H9 (cell line): Measurements from ENCODE around the gene CHTOP. TPM values are rescaled to one million over a fixed set of nuclear protein-coding genes. Genes with fewer than 3 reads are reported as not detected.

Experiments
- DNase-seq: peaks from one replicate; pipeline ENCODE4 v3.0.0-alpha.2; 2017
- H2AFZ ChIP-seq: one replicate; pipeline ENCODE4 v1.6.1; 2013; ENCODE audit warnings: mild to moderate bottlenecking, low read length, control low read depth, moderate library complexity
- H2AK5ac ChIP-seq: 2 replicates; pipeline ENCODE4 v1.6.1; 2013; ENCODE audit warnings: low read length, control low read depth, mixed read lengths; ENCODE audit not compliant: insufficient read length
- H2BK120ac ChIP-seq: one replicate; pipeline ENCODE4 v1.6.1; 2013; ENCODE audit warnings: low read depth, mild to moderate bottlenecking, low read length, control low read depth, inconsistent platforms; ENCODE audit not compliant: poor library complexity, severe bottlenecking
- H2BK12ac ChIP-seq: 2 replicates; pipeline ENCODE4 v1.6.1; 2013; ENCODE audit warnings: low read length, control low read depth, mixed read lengths, low read depth; ENCODE audit not compliant: insufficient read length
- H2BK15ac ChIP-seq: 2 replicates; pipeline ENCODE4 v1.6.1; 2013; ENCODE audit warnings: low read depth, low read length, control low read depth
- H2BK20ac ChIP-seq: one replicate; pipeline ENCODE4 v1.6.1; 2013; ENCODE audit warnings: low read depth, mild to moderate bottlenecking, low read length, control low read depth, inconsistent platforms; ENCODE audit not compliant: poor library complexity, severe bottlenecking
- H2BK5ac ChIP-seq: 2 replicates; pipeline ENCODE4 v1.6.1; 2013; ENCODE audit warnings: low read length, control low read depth, mixed read lengths; ENCODE audit not compliant: insufficient read length
- H3K14ac ChIP-seq: 2 replicates; pipeline ENCODE4 v1.6.1; 2013; ENCODE audit warnings: low read length, control low read depth; ENCODE audit not compliant: insufficient read depth
- H3K18ac ChIP-seq: 2 replicates; pipeline ENCODE4 v1.6.1; 2013; ENCODE audit warnings: low read depth, mild to moderate bottlenecking, mixed read lengths, low read length, control low read depth; ENCODE audit not compliant: insufficient read length
- H3K23ac ChIP-seq: 2 replicates; pipeline ENCODE4 v1.6.1; 2013; ENCODE audit warnings: low read length, control low read depth, mixed read lengths, low read depth; ENCODE audit not compliant: insufficient read length
- H3K23me2 ChIP-seq: 2 replicates; pipeline ENCODE4 v1.6.1; 2013; ENCODE audit warnings: low read depth, mild to moderate bottlenecking, mixed read lengths, low read length, control low read depth; ENCODE audit not compliant: insufficient read length, poor library complexity, severe bottlenecking
- H3K27ac ChIP-seq: 2 replicates; pipeline ENCODE4 v1.5.1; 2013; ENCODE audit warnings: low read length, control low read depth, mixed read lengths, low read depth; ENCODE audit not compliant: insufficient read length
- H3K27me3 ChIP-seq: 2 replicates; pipeline ENCODE4 v1.6.1; 2013; ENCODE audit warnings: low read length, control low read depth, inconsistent platforms; ENCODE audit not compliant: insufficient read depth
- H3K4ac ChIP-seq: 2 replicates; pipeline ENCODE4 v1.6.1; 2013; ENCODE audit warnings: low read depth, mild to moderate bottlenecking, control low read depth, inconsistent platforms, low read length, moderate library complexity
- H3K4me1 ChIP-seq: 2 replicates; pipeline ENCODE4 v1.6.1; 2013; ENCODE audit warnings: low read length, control low read depth, inconsistent platforms; ENCODE audit not compliant: insufficient read depth
- H3K4me2 ChIP-seq: 2 replicates; pipeline ENCODE4 v1.6.1; 2013; ENCODE audit warnings: low read length, control low read depth, mixed read lengths; ENCODE audit not compliant: insufficient read length, insufficient read depth
- H3K56ac ChIP-seq: 2 replicates; pipeline ENCODE4 v1.6.1; 2013; ENCODE audit warnings: low read depth, mild to moderate bottlenecking, mixed read lengths, low read length, control low read depth; ENCODE audit not compliant: insufficient read length
- H3K79me1 ChIP-seq: 2 replicates; pipeline ENCODE4 v1.6.1; 2013; ENCODE audit warnings: low read depth, mild to moderate bottlenecking, moderate library complexity, low read length, control low read depth, inconsistent platforms; ENCODE audit not compliant: insufficient read depth, poor library complexity, severe bottlenecking
- H3K79me2 ChIP-seq: 2 replicates; pipeline ENCODE4 v1.6.1; 2013; ENCODE audit warnings: low read length, control low read depth, inconsistent platforms; ENCODE audit not compliant: insufficient read depth
- H3K9ac ChIP-seq: 2 replicates; pipeline ENCODE4 v1.6.1; 2013; ENCODE audit warnings: low read length, control low read depth, mixed read lengths; ENCODE audit not compliant: insufficient read length; ENCODE audit errors: extremely low read depth
- H3K9me3 ChIP-seq: one replicate; pipeline ENCODE4 v1.6.1; 2013; ENCODE audit warnings: low read depth, low read length, inconsistent platforms; ENCODE audit not compliant: control insufficient read depth
- H3T11ph ChIP-seq: one replicate; pipeline ENCODE4 v1.6.1; 2013; ENCODE audit warnings: mild to moderate bottlenecking, low read length, control low read depth, inconsistent platforms
- H4K20me1 ChIP-seq: one replicate; pipeline ENCODE4 v1.6.1; 2013; ENCODE audit not compliant: control insufficient read depth, insufficient read length, insufficient read depth
- H4K5ac ChIP-seq: 2 replicates; pipeline ENCODE4 v1.6.1; 2013; ENCODE audit warnings: low read depth, mild to moderate bottlenecking, mixed read lengths, low read length, control low read depth; ENCODE audit not compliant: insufficient read length
- H4K8ac ChIP-seq: replicated peaks from 2 replicates; pipeline ENCODE4 v1.6.1; 2013; ENCODE audit warnings: low read length, control low read depth, mixed read lengths, low read depth; ENCODE audit not compliant: insufficient read length
- H4K91ac ChIP-seq: 2 replicates; pipeline ENCODE4 v1.6.1; 2013; ENCODE audit warnings: low read depth, mild to moderate bottlenecking, moderate library complexity, mixed read lengths, low read length, control low read depth; ENCODE audit not compliant: insufficient read length
- H3K27ac Mint-ChIP-seq, 3 experiments: 2 replicates in 2 of 3; 3 replicates in 1 of 3; pipeline ENCODE4 v1.8.0; 2020 to 2021; ENCODE audit warnings: mixed read lengths in 3 of 3, mild to moderate bottlenecking in 1 of 3, moderate library complexity in 1 of 3
- H3K27me3 Mint-ChIP-seq: 2 replicates; pipeline ENCODE4 v1.8.0; 2021; ENCODE audit warnings: low read depth, mild to moderate bottlenecking, moderate library complexity, mixed read lengths
- H3K36me3 Mint-ChIP-seq, 3 experiments: 2 replicates in 2 of 3; 3 replicates in 1 of 3; pipeline ENCODE4 v1.8.0; 2020 to 2021; ENCODE audit warnings: low read depth in 3 of 3, mixed read lengths in 3 of 3; ENCODE audit not compliant: insufficient read depth in 1 of 3
- H3K4me1 Mint-ChIP-seq, 2 experiments: 2 replicates each; pipeline ENCODE4 v1.8.0; 2020; ENCODE audit warnings: mixed read lengths in 2 of 2
- H3K4me3 Mint-ChIP-seq, 2 experiments: 2 replicates in 1 of 2; 3 replicates in 1 of 2; pipeline ENCODE4 v1.8.0; 2020 to 2021; ENCODE audit warnings: mild to moderate bottlenecking in 2 of 2, mixed read lengths in 2 of 2, moderate library complexity in 1 of 2
- H3K9me3 Mint-ChIP-seq, 2 experiments: 2 replicates in 1 of 2; 3 replicates in 1 of 2; pipeline ENCODE4 v1.8.0; 2020; ENCODE audit warnings: mild to moderate bottlenecking in 2 of 2, mixed read lengths in 2 of 2, moderate library complexity in 1 of 2
- CTCF ChIP-seq: fragments of 200-600 bp; sonication (generic); conservative IDR thresholded peaks from 3 replicates; pipeline ENCODE4 v1.8.0; 2021; ENCODE audit warnings: antibody characterized with exemption, mild to moderate bottlenecking
- WGBS: extraction: QIAGEN DNeasy Blood & Tissue Kit; methylation state at CpG from one replicate; pipeline ENCODE4 v1.1.7; 2013; ENCODE audit warnings: missing lambda C conversion rate, low lambda C conversion rate, mixed read lengths; ENCODE audit not compliant: insufficient read length; ENCODE audit errors: extremely low coverage; 5-methylcytosine and 5-hydroxymethylcytosine counted together
- total RNA-seq: library from RNA; stranded (reverse); gene quantifications from 2 replicates; pipeline ENCODE4 v1.2.1, GENCODE V29; 2021

CHTOP gene
- total RNA-seq, 1 experiment from 2014 or later, result 126 TPM

- peak overlapping the region in 1 of 2 experiments; percentile 61; a peak in 3 of 5 replicates for H3K4me3 Mint-ChIP-seq
- no peak overlapping the region for H4K91ac ChIP-seq
- peak overlapping the region; percentile 89; the same call in 1 of the 2 replicates for H3K4ac ChIP-seq
- peaks cover 19% of the 10 kb centered on the region in 2 experiments for H3K4me1 Mint-ChIP-seq
- H3K9me3 ChIP-seq, result no peaks in the 10 kb centered on the region
- peak overlapping the region; percentile 20 for H3K4me2 ChIP-seq
- DNase-seq, result peak; percentile 87
- no peaks in the 10 kb centered on the region; the same call in none of the 2 replicates for H3K27me3 Mint-ChIP-seq
- no peaks in the 10 kb centered on the region for H3K36me3 Mint-ChIP-seq
- H3K14ac ChIP-seq, result peak overlapping the region; percentile 92
- H2BK20ac ChIP-seq, result no peak overlapping the region
- H3K4me1 ChIP-seq, result peaks cover 7% of the 10 kb centered on the region; the same call in 1 of the 2 replicates
- WGBS, result no CpG with 5 or more reads among the region's 7 CpGs
- H4K8ac ChIP-seq, result no peak overlapping the region
- H2BK15ac ChIP-seq, result no peak overlapping the region
- no peaks in the 10 kb centered on the region for H3K79me1 ChIP-seq
- no peak overlapping the region for H3T11ph ChIP-seq
- H3K79me2 ChIP-seq, result no peaks in the 10 kb centered on the region
- no peaks in the 10 kb centered on the region for H4K20me1 ChIP-seq
- no peaks in the 10 kb centered on the region for H3K9me3 Mint-ChIP-seq
- no peak overlapping the region for H4K5ac ChIP-seq
- peak overlapping the region; percentile 28 for H2BK12ac ChIP-seq
- no peak overlapping the region for H3K9ac ChIP-seq
- H3K56ac ChIP-seq, result no peak overlapping the region
- H2AFZ ChIP-seq, result no peak overlapping the region
- no peak overlapping the region for H2BK5ac ChIP-seq
- H3K18ac ChIP-seq, result peak overlapping the region; percentile 85
- H3K23ac ChIP-seq, result no peak overlapping the region
- H3K23me2 ChIP-seq, result no peaks in the 10 kb centered on the region
- no peak for TF ChIP-seq CTCF
- H3K27me3 ChIP-seq, result no peaks in the 10 kb centered on the region
- no peak overlapping the region for H2AK5ac ChIP-seq
- peak overlapping the region; percentile 69 for H2BK120ac ChIP-seq
- H3K27ac Mint-ChIP-seq, result peak overlapping the region; percentile 83 to 89 (median 86); a peak in 6 of 7 replicates
- H3K27ac ChIP-seq, result peak overlapping the region; percentile 29
Measured at GRCh38 chr1:153598309-153599172, 35.3 kb upstream of the CHTOP start.
